NCI-H526 (cell line): ENCODE results near the gene P2RY12.

ENCODE experiments used
- DNase-seq, 2 experiments: peaks; one replicate each; lab custom pipeline; 2025; lab: John Stamatoyannopoulos, UW

Gene P2RY12

DNA sequence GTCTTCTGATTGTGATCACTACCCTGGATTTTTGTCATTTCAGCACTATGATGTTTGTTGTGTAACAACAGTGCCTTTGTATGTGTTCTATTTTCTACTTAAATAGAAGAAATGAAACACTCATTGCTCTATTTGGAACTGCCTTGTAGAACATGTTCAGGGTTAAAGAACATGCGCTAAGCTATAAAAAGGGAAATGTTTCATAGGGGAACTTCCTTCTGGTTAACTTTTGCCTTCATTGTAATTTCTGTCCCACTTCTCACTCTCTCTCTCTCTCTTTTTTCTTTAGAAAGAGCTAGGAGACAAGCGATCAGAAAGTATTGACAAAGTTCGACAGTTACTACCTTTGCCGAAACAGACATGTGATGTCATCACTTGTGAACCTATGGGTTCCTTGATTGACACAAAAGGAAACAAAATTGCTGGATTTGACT, at the start of gene P2RY12:
Gene P2RY12, minus strand, starts transcription at position 13 of the 434 bp plus-strand sequence. CDS start 45,908 bp downstream, outside the sequence.
- no peak for DNase-seq

DNA sequence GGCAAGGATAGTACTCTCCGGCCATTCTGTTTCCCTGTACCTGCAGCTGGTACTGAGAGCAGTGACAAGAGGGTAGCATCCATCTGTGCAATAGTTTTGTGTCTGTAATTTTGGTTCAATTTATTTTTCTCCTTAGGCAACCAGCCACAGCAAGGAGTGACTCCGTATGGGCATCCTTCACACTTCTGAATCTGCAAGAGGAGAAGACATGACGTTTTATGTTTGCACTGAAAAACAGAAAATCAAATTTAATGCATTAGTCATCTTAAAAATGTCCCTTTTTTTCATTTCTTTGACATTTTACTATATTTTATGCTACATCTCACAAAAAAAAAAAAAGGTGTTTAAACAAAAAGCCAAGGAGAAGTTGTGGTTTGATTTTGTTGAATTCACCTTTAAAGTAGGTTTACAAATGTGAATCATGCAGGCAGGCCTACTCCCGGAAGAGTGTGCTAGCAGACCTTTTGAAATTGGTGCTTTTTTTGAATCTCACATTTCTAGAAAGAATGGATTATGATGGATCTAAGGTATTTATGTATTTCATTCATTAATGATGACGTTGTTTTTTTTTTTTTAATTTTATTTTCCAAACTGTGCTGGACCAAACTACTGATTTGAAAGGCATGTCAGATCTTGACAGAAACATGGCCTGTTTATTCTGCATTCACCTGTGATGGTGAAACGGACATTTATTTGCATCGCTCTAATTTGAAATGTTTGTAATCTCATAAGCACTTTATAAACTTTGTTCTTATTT, 48.2 kb upstream of the P2RY12 start:
- peak in 1 of 2 experiments; percentile 19 for DNase-seq

DNA sequence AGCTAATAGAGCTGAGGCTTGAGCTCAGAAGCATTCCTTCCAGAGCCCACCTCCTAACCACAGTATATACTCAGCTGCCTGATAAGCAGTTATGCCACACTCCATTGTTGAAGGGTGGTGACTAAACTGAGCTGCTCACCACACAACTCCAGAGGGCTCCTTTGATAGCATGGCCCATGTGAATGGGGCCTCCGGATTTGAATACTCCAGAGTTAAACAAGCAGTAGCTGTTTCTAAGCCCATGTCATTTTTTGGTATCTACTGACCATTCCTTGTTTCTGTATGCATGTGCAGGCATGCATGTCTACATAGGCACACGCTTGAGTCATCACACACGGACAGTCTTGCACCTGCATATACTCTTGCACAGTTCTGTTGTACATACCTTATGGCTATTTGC, 47.4 kb upstream of the P2RY12 start:
- DNase-seq, result peak; percentile 50 to 76

DNA sequence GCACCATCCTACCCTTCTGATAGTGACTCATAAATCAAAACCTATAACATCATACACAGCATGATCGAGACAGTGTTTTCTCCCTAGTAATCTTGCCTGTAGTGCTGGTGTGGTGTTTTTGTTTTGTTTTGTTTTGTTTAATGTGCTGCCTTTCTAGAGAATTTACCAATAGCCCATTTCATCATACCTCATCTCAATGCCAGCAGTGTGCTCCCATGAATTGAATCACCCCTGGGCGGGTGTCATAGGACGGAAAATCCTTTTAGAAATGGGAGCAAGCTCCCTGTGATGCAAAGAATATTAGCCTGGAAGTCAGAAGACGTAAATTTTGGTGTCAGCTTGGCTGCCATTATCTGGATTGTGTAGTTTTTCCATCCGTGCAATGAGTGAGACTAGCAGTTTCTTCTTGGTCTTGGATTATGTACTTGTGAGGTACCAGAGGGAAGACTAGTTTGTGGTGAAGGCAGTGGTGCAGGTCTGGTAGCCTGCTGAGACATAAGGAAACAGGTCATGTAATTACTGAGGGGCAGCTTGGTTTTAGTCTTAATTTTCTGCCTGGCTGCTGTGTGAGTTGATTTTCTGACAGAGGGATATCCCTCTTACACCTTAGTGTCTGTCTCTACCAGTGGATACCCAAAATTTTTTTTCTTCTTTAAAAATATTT, 46.4 kb upstream of the P2RY12 start:
- DNase-seq, result no peak

DNA sequence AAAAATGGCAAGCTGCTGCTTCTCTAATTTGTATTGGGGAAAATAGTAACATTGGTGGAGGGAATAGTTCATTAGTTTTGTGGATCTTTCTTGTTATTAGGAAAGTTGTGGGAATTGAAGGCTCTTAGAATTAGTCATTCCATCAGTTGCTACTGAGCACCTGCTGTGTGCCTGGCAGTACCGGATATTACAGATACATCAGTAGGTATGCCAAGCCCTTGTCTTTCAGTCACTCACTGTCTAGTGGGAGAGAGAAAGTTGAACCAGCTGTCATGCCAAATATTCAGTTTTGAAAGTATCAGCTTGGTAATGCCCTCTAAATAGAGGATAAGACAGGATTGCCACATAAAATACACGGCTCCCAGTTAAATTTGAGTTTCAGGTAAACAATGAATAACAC, 43.8 kb upstream of the P2RY12 start:
- no peak for DNase-seq

DNA sequence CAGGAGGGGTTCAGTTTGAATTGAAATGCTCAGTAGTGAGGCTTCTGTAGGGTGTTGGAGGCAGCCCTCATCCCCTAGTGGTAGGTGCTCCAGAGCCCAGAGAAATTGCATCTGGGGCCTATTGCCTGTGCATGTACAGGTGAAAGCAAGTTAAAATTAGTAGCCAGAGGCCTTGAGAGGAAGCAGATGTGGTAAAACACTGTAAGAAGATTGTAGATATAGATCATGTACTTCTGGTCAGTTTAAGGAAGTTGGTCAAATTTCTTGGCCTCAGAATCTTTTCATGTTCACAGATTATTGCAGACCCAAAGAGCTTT, 41.7 kb upstream of the P2RY12 start:
- no peak for DNase-seq

DNA sequence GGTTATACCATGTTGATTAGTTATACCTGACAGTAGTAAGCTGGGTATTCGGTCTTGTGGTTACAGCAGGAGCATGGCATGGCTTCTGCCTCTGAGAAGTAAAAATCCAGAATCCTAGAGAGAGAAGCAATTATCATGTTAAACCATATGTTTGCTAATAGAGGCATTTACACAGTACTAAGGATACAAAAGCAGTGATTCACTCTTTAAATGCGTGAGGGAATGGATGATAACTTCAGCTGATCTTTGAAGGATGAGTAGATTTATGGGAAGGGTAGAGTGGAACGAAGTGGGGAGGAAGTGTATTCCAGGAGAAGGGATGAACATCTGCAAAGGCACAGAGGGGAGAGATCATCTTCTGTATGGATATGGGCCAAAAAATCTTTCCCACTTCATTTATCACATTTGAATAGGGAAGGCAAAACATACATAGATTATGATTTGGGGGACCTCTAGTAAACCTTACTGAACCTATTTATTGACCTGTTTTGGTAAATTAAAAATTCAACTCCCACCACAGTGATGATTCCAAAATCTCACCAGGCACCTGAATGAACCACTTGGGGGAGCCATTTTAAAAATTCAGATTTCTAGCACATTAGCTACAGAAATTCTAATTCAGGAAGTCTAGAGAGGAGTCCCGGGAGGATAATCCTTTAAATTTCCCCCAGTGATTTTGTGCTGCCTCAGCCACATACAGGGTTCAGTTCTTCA, 41.2 kb upstream of the P2RY12 start:
- peak in 1 of 2 experiments; percentile 31 for DNase-seq

DNA sequence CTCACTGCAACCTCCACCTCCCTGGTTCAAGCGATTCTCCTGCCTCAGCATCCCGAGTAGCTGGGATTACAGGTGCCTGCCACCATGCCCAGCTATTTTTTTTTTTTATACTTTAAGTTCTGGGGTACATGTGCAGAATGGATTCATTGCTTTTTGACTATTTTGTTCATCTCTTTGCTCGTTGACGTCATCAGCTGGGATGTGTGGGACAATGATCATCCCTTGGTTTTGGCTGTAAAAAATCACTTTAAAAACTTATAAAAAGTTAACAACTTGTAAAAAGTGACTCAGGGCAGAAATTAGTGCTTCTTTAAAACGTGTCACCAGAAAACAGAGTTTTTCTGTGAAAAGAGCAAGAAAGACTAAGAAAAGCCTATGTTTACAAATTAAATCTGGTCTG, 38.5 kb upstream of the P2RY12 start:
- no peak for DNase-seq

DNA sequence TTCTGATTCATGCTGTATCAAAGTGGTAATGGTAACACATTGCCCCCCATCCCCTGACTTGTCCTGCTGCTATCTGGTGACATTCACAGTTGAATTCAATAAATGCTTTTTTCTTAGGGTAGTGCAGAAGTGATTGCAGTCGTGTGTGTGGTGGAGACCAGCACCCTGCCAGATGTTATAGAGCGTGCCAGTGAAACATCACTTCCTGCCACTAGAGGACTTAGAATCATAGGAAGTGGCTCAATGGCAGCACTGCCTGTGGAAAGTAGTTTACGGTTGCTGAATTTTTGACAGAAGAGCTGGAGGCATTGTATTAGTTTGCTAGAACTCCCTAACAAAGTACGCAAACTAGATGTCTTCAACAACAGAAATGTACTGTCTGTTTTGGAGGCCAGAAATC, 37.4 kb upstream of the P2RY12 start:
- DNase-seq, result no peak

DNA sequence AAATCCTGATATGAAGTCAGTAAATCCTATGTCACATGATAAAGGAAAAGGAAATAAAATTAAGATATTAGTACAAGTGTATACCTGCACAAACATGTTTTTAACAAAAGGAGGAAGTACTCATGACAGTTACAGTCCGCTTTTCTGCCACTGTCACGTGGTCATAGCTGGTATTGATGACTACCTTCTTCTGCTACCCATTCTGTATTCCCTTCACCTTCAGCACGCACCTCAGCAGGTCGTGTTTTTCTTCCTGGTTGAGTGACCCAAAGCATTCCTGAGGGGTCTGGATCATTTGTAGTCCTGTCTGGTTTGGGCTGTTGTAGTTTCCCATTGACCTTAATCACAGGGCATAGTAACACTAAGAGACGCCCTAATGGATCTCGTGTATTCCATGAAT, 35.3 kb upstream of the P2RY12 start:
- DNase-seq, result no peak

DNA sequence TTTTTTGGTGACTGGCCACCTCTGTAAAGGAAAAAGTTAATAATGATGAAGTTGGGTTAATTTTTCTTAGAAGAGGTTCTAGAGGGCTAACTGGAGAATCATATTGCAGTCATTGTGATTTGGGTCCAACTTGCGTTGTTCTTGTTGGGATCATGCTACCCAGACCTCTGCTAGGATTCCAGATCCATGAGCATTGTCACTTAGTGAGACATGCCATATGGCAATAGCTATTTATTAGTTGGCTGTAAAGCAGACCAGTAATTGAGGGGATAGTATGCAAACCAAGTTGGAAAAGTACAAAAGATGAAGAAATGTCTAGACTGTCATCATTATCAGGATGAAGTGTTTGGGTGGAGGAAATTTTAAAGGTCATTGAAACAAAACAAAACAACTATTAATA, 30.7 kb upstream of the P2RY12 start:
- DNase-seq, result no peak

DNA sequence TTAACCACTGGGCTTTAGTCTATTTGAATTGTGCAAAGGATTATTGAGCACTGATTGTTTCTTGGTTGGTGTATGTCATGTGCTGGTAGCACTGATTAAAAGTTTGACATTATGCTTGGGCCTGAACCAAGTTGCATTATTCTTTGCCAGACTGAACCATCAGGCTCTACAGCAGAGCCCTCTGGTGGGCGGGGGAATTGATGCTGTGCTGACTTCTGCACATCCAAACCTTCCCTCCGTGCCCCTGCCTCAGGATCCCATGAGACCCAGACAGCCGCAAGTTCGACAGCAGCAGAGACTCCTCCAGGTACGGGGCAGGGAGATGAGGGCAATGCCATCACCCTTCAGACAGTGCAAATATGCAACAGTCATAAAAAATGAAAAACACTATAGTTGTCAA, 28.4 kb upstream of the P2RY12 start:
- DNase-seq, result peak in 1 of 2 experiments; percentile 15

DNA sequence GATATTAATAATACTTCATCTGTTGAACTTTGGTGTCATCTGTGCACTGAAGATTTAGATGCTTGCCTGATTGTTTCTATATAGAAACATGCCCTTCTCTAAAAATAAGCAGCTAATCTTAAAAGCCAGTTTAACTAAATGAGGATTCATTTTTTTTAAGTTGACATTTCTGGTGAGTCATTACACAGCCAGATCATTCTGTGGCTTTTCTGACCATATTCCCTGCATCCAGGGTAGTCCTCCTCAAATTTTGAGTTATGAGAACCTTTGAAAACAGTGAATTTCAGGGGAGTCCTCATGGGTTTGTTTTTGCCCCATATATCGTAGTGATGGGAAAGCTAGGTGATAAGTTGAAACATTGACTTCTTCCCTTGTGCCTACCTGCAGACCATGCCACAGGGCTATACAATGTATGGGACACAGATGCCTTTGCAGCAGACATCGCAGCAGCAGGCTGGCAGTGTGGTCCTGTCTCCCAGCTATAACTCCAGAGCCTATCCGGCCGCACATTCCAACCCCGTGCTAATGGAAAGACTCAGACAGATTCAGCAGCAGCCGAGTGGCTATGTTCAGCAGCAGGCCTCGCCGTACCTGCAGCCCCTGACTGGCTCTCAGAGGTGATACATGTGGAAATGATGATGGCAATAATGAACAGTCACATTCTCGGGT, 26.5 kb upstream of the P2RY12 start:
- peak; percentile 66 to 70 for DNase-seq

DNA sequence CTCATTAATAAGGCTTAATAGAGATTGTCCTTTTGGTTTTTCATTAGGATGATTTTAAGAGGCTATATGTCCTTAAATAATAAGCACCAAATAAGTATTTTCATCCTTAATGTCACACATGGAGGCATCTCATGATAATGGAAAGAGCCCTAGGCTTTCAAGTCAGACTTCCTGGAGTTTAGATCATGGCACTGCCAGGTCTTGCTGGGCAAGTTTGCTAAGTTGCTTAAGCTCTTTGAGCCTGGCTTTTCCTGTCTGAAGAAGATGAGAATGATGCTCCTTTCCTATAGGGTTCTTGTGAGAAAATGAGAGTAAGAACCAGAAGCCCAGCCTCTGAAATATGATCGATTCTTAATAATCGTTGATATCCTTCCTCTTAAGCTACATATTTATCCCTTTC, 23.4 kb upstream of the P2RY12 start:
- no peak for DNase-seq

DNA sequence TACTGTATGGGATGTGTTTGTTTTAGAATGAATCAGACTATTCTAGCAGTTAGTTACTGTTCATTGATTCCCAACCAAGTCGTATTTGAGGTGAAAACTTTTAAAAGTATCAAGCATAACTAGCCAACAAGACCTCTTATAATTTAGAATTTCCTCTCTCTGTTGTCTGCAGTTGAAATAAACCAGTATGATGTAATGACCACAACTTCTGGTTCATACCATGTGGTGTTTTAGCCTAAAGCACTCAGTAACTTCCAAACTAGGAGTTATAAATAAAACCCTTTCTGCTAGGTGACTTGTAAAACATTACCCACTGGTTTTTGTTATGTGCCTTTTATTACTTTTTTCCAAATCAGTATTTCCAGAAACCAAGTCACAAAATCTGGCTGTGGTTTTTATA, 19.8 kb upstream of the P2RY12 start:
- DNase-seq, result no peak

DNA sequence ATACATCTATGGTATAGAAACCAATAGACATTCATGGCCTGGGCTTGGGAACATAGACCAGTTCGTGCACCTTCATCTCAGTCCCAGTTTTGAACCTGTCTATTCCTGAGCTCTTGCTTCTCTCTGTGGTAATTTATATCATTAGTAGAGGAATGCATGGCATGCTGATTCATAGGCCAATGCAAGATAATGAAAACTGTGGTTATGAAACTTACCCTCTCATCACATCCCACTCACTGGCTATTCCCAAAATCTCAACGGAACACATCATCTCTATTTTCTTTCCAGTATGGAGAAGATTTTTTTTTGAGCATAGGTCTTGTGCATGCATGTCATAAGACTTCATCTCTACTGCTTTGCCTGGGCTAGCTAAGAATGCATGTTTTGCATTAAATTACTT, 18.7 kb upstream of the P2RY12 start:
- no peak for DNase-seq

DNA sequence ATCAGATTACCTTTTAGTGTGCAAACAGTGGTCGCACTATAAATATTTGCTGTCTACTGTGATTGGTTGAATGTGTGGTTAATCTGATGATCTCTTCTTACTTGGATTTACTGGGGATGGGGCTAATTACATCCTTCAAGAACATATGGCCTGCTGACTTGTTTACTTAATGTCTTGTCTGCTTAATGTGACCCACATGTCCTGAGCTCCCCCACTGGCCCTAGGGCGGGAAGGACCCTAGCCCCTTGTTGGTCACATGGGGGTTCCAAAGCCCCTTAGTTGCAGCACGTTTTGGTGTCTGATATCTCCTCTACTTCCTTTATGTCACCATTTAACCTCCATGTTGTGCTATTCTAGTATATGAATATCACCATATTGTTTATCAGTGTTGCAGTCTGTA, 17.8 kb upstream of the P2RY12 start:
- DNase-seq, result no peak

DNA sequence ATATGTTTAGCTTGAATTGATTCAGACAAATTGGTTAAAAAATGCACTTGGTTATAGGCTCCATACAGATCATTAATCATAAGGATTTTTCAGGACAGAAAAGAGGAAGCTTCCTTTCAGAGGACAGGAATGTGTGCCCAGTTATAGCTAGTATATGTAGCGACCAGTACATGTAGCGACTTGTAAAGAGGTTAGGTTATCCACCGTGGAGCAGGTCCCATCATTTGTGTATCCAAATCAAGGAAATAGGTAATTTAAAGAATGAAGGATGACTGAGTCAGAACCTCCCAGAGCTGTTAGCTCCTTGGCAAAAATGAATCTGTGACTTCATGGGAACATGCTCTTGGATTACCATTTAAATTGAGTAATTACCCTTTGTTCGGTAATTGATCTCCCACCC, 15.8 kb upstream of the P2RY12 start:
- no peak for DNase-seq

DNA sequence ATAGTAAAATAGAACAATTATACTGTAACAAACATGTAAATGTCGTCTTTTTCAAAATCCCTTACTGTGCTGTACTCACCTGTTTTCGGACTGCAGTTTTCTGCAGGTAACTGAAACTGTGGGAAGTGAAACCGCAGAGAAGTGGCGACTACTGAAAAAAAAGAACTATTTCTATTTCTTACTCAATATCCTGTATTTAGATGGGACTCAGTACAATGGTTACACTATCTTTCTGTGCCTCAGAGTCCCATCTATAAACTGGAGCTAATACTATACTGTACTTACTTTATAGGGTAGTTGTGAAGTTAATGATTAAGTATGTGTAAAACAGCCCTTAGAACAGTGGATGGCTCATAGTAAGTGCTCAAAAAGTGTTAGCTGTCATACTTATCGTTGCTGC, 14.3 kb upstream of the P2RY12 start:
- DNase-seq, result no peak

DNA sequence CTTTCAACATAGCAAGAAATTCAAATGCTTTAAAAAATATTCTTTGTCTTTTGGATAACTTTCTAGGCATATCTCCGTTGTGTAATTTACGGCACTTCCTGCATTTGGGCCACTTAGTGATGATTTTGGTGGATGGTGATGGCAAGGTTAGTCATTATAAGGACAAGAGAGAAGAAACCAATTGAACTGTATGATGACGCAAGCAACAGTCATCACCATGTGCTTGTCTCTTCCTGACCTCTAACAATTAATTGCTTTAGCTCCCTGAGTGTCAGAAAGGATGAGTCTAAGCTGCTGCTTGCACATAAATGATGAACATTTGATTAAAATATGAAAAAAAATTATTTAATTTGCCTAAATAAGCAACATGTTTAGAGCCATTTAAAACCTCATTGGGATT, 11.3 kb upstream of the P2RY12 start:
- DNase-seq, result no peak

DNA sequence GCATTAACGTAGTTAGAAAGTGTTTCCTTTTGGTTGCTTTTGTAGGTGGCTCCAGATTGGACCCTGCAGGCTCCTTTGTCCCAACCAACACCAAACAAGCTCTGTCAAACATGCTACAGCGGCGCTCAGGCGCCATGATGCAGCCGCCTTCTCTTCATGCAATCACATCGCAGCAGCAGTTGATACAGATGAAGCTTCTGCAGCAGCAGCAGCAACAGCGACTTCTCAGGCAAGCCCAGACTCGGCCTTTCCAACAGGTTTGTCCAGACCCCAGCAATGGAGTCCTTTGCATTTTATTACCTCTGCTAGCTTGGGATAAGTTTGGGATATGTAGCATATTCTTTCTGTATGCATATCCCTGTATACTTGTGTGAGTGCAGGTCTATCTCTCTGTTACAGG, 10.1 kb upstream of the P2RY12 start:
- DNase-seq, result peak in 1 of 2 experiments; percentile 40

DNA sequence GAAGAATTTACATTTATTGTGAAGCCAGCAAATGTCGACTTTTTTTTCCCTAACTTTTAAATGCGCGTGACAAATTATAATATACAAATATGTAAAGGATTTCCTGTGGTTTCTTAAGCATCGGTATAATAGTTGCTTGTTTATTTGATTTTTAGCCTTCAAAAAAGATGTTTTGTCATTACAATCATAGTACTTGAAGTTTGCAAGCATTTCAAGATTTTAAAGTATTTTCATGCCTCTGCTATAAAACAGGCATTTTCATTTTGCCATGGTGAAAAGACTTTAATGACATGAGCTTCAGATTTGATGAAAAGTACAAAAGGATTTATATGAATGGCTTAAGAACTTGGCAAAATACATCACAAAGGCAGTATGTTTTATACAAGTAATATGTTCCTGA, 9.4 kb upstream of the P2RY12 start:
- no peak for DNase-seq
